Peyer's patch (tissue), 4 donors: ENCODE measurements around the gene STAMBPL1.

Source experiments
- POLR2A ChIP-seq, 2 donors: fragments of 450-650 bp; IDR thresholded peaks; one replicate each; pipeline ENCODE4 v1.5.1; 2017; ENCODE audit warnings: antibody characterized with exemption in 2 of 2, mild to moderate bottlenecking in 2 of 2, moderate library complexity in 2 of 2
- TF ChIP-seq, protein P1 (sequence below), 6 experiments: fragments of 450-650 bp in 4 of 6; fragments of 200-600 bp in 2 of 6; sonication (generic) in 1 of 6; IDR thresholded peaks; one replicate each; pipeline ENCODE4 v1.5.1; 2017 to 2019; ENCODE audit warnings: antibody characterized with exemption in 6 of 6, mild to moderate bottlenecking in 3 of 6, moderate library complexity in 1 of 6

DNA sequence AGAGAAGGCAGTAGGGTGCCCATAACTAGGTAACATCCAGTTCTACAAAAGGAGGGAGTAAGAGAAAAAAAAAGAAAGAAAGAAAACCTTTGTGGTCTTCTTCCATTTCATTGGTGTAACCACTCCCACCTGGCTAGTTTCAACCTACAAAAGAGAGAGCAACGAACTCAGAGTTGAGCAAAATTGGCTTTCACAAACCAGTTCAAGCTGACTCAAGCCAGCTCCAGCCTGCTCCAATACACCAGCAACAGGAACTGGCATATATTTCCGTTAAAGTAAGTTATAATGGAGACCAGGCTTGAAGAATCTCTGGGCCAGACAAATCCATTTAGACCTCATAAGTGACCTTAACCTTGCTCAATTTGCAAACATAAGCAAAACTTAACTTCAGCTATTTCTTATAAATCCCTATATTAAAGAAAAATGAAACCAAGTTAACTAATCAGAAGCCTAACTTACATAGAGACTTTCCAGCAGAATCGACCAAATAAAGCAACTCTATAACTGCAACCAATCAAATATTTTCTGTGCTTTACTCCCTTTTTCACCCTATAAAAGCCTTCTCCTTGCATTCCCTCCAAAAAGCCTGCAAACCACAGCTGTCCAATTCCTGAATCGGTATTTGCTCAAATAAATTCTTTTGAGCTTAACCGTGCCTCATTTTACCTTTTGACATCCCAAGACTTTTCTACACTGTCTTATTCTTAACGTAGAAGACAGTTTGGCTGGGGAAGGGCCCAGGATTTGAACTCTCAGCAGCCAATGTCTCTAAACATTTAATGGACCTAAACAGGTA, 38.5 kb upstream of the STAMBPL1 start:
- TF ChIP-seq, protein P1, sequence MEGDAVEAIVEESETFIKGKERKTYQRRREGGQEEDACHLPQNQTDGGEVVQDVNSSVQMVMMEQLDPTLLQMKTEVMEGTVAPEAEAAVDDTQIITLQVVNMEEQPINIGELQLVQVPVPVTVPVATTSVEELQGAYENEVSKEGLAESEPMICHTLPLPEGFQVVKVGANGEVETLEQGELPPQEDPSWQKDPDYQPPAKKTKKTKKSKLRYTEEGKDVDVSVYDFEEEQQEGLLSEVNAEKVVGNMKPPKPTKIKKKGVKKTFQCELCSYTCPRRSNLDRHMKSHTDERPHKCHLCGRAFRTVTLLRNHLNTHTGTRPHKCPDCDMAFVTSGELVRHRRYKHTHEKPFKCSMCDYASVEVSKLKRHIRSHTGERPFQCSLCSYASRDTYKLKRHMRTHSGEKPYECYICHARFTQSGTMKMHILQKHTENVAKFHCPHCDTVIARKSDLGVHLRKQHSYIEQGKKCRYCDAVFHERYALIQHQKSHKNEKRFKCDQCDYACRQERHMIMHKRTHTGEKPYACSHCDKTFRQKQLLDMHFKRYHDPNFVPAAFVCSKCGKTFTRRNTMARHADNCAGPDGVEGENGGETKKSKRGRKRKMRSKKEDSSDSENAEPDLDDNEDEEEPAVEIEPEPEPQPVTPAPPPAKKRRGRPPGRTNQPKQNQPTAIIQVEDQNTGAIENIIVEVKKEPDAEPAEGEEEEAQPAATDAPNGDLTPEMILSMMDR (IDR thresholded peaks at IDR 0.05), result no peak
- TF ChIP-seq POLR2A (IDR thresholded peaks at IDR 0.05), result no peak
